ENCODE results near the gene ZNF248. TPM values are rescaled to one million over a fixed set of nuclear protein-coding genes. Genes with fewer than 3 reads are reported as not detected.
"Not testable (repeated sequence)": the region's sequence is repeated elsewhere in the genome, so short reads cannot be mapped to it uniquely, and the experiment has no call there.

Gene ZNF248
- 7.4 TPM for polyA plus RNA-seq (2013, experiment 1 of 2; ENCODE audit: insufficient read length)
- polyA plus RNA-seq (2013, experiment 2 of 2; ENCODE audit: insufficient read length), result 6.9 TPM

DNA sequence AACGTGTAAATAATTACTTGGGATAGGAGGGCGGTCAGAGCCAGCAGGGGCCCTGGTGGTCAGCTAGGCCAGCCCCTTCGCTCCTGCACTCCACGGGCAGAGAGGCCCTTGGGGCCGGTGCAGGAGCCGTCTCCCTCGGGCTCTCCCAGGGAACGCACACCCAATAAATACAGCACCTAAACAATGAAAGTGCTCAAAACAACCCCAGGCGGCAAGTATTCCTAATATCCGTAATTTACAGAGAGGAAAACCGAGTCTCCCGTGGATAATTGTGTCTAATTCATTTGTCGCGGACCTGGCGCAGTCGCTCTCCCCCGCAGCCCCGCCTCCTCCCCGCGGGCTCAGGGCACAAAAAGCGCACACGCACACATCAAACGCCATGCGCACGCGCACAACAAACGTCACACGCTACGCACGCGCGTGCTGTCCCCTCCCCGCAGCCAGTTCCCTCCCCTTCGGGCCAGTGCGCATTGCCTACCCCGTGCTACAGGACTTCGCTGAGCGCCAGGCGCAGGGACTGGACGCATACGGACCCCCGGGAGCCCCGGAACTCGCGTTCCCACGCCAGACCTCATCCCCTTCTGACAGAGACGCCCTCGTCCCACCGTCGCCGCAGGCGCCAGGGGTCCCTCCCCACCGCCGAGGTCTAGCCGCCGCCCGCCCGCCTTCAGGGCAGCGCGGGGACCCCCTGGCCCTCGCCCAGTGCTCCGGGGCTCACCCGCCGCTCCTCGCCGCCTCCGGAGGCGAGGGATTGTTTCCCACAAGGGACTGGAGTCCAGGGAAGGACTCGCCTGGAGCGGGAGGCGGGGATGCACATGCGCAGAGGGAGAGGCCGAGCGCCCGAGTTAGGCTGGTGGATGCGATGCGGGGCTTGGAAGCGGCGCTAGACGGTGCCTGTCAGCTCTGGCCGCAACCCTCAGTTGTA lies at the start of gene ZNF248:
Gene ZNF248 (minus strand): TSS at position 324 of the 925 bp plus-strand sequence. CDS start 1,300 bp downstream, outside the sequence.
- peak; percentile 97 for DNase-seq

DNA sequence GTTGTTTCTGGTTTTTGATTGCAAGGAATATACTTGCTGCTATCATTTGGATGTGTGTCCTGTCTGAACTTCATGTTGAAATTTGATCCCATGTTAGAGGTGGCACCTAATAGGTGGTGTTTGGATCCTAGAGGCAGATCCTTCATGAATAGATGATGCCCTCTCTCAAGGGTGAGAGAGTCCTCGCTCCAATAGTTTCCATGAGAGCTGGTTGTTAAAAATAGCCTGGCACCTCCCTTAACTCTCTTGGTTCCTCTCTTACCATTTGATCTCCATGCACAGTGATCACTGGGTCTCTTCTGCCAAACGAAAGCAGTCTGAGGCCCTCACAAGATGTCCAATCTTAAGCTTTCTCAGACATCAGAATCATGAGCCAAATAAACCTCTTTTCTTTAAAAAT lies 49.0 kb upstream of the ZNF248 start:
- DNase-seq, result no peak

DNA sequence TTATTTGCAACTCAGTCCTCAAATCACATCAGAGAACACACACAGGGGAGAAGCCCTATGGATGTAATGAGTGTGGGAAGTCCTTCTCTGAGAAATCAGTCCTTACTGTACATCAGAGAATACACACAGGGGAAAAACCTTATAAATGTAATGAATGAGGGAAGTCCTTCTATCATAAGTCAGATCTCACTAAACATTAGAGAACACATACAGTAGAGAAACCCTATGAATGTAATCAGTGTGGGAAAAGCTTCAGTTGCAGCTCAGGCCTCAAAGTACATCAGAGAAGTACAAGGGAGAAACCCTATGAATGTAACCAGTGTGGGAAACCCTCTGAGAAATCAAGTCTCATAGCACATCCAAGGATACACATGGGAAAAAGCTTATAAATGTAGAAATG lies 39.0 kb upstream of the ZNF248 start:
- no peak for DNase-seq

DNA sequence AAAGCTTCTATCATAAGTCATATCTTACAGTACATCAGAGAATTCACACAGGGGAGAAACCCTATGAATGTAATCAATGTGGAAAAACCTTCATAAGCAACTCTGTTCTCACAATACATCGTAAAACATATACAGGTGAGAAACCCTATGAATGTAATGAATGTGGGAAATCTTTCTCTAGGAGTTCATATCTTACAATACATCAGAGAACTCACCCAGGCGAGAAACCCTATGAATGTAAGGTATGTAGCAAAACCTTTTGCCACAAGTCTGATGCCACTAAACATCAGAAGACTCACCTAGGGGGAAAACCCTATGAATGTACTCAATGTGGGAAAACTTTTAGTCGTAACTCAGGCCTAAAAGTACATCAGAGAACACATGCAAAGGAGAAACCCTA lies 38.3 kb upstream of the ZNF248 start:
- no peak for DNase-seq

DNA sequence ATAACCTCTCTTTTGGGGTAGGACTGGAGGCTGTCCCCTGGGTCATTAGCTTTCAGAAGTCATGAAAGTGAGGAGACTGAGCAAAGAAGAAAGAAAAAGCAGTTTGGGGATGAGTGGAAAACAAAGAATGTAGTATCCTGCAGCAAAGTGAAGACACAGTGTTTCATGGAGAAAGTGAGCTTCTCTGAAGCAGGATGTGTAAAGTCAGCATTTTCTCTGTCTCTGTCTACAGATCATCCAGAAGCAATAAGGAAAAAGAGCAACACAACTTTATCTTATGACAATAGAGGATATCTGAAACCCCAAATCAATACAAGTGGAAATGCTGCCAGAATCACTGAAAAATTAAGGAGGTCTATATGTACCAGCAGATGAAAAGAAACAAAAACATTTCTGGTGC lies 28.4 kb upstream of the ZNF248 start:
- no peak for DNase-seq

DNA sequence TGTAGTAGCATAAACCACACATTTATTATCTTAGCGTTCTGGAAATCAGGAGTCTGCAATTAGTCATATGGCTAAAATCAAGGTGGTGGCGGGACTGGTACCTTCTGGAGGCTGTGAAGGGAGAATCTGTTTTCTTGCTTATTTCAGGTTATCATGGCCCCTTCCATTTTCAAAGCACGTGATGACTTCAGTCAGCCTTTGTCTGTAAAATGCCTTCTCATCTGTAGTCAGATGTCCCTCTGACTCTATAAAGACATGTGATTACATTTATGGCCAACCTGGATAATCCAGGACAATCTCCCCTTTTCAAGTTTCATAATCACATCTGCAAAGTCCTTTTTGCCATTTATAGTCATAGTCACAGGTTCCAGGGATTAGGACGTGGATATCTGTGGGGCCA lies 15.5 kb upstream of the ZNF248 start:
- no peak for DNase-seq

DNA sequence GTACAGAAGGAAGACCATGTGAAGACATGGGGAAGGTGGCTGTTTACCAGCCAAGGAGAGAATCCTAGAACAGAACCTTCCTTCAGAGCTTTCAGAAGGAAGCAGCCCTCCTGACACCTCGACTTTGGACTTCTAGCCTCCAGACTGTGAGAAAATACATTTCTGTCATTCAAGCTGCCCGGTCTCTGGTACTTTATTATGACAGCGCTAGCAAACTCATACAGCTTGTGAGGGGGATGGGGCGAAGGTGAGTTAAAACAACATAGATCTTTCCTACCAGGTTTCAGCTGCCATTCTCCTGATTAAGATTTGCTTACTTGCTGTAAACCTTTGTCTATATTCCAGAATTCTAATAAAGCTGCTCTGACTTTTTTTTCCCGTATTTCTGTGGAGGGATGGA lies 14.9 kb upstream of the ZNF248 start:
- no peak for DNase-seq

DNA sequence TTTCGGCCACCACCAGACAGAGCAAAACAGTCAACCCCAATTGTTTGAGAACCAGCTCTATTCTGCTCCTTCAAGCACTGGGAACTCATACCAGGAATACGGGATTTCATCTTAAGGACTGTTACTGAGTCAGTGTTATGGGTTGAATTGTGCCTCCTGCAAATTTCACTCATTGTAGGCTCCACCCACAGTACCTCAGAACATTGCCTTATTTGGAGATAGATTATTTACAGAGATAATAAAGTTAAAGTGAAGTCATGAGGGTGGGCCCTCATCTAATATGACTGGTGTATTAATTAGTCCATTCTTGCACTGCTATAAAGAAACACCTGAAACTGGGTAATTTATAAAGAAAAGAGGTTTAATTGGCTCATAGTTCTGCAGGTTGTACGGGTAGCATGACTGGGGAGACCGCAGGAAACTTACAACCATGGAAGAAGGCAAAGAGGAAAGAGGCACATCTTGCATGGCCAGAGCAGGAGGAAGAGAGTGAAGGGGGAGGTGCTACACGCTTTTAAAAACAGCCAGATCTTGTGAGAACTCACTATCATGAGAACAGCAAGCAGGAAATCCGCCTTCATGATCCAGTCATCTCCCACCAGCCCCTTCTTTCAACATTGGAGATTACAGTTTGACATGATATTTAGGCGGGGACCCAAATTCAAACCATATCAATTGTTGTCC lies 14.3 kb upstream of the ZNF248 start:
- DNase-seq, result no peak

DNA sequence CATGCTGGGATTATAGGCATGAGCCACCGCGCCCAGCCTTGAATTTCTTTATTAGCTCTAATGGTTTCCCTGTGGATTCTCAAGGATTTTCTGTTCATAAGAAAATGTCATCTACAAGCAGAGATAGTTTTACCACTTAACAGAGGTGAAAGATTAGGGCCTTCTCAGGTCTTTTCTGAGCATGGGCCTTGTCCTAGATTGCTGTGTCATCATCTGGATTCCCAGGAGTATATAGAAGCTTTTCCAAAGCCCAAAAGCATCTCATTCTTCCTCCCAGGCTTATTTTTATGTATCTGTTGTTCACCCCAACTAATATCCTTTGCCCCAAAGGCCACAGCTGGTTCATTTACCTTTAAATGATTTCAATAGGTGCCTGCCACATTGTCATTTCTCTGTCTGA lies 13.7 kb upstream of the ZNF248 start:
- DNase-seq, result no peak

DNA sequence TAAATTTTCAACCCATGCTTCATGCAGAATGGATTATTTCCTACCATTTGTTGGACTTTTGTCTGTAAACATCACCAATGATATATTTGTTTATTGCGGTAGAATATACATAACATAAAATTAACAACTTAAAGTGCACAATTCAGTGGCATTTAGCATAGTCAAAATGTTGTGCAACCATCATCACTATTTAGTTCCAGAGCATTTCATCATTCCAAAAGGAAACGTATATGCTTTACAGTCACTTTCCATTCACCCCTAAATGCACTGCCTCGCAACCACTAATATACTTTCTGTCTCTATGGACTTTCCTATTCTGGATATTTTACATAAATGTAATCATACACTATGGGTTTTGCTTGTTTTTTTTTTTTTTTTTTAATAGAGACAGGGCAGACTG lies 11.4 kb upstream of the ZNF248 start:
- DNase-seq, result no peak

DNA sequence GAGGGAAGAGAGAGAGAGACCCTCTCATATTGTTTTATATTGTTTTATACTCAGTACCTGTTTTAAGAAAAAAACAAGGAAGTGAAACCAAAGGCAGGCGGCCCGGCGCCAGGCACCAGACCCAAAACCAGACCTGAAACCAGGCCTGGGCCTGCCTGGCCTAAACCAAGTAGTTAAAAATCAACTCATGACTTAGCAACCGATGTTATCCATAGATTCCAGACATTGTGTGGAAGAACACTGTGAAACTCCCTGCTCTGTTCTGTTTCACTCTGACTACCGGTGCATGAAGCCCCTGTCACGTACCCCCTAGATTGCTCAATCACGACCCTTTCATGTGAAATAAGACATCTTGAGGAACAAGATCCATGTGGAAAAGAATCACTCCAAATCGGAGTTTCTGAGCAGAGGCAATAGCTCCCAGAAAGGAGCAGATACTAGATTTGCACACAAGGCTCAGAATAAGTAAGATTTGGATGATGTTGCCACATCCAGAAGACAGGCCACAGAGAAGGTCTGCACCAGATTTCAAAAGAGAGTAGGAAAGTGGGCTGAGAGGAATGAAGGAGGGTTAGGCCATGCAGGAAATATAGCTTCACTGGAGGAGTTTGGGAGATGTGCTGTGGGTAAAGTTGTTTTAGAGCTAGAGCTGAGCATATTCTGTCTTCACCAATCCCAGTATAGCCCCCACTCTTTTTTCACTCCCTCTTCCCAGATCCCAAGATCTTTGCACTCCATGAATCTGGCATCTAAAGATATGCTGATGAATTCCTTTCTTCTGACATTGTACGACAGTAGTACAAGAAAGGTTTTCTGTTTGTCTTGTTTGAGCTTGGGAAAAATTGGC lies 8.8 kb upstream of the ZNF248 start:
- DNase-seq, result no peak

DNA sequence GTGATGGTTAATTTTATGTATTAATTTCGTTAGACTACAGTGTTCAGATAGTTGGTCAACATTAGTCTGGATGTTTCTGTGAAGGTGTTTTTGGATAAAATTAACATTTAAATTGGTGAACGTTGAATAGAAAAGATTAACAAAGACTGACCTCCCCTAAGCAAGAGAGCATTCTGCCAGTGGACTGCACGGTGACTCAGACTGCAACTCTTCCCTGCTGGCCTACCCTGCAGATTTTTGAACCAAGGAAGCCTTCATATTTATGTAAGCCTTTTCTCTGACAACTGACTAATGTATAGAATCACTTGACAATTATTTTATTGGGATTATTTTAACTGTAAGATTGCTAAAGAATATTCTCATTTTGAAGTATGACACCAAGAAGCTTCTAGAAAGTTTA lies 7.9 kb upstream of the ZNF248 start:
- no peak for DNase-seq

DNA sequence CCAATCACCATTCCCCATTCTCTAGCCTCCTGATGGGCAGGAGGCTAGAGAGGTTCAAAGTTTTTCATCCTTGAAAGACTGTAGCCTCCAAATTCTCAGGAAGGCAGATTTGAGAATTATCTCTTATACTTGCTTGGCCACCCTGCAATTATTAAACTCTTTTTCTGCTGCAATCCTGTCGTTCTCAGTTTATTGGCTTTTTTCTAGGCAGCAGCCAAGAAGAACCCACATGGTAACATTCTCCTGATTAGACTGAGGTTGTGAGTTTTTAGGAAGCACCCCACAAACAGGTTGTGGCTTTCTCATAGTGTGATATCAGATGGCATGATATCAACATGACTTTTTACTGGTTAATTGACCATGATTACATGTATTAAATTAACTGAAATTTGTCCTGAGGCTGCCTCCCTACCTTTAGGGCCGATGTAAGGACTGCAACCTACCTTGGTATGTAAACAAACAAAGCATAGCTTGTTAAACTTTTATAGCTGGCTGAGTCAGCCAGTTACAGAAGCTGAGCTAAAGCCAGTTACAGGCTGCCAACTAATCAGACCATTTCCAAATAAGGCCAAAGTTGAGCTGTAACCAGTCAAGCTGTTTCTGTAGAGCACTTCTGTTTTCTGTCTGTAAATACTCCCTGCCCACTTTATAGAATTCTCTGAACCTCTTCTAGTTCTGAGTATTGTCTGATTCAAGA lies 3.2 kb upstream of the ZNF248 start:
- peak; percentile 56 for DNase-seq

DNA sequence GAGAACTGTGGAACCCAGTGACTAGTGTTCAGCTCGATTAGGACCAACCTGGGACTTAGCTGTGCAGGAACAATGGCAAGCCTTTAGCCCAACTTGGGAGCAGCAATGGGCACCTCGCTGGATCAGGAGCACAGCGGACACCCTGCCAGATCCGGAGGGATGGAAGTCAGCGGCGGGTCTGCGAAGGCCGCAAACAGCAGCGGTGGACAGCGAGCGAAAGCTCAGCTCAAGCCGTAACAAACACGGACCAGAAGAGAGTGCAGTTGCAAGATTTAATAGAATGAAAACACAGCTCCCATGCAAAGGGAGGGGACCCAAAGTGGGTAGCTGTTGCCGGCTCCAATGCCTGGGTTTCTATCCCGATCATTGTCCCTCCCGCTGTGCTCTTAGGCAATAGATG lies 1.9 kb upstream of the ZNF248 start:
- not testable (repeated sequence) for DNase-seq

DNA sequence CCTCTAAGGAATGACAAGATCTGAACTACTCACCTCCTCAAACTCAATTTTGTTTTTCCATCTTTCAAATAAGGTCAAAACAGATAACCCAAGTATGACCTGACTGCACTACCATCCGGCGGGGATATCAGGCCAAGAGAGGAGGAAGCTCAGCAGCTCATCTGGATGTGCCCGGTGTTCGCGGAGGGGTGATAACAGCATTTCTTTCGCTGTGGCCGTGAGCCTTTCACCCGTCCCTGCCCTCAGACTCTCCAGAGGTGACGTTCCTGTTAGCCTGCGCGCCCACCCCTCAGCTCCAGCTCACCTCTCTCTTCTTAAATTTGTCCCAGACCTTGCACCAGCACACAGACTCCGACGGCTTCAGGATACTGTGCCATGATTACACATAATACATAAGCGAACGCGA lies 526 bp downstream of the ZNF248 start:
- DNase-seq, result peak; percentile 4

DNA sequence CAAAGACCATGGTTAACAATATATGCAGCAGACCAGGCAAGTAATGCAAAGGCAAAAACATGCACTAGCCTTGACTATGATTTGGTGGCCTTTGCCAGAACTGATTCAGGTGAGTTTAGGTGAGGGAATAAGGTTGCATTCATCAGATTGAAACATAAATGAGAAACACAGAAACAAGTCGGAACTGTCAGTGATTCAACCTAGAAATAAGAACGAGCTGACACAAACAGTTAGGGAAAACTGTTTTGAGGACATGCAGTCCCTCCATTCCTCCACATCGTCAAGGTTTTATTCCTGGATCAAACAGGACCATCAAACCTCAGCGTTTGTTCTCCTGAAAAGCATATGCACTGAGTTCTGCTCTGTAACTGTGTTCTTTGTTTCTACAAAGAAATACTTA lies 1.8 kb downstream of the ZNF248 start:
- DNase-seq, result no peak

DNA sequence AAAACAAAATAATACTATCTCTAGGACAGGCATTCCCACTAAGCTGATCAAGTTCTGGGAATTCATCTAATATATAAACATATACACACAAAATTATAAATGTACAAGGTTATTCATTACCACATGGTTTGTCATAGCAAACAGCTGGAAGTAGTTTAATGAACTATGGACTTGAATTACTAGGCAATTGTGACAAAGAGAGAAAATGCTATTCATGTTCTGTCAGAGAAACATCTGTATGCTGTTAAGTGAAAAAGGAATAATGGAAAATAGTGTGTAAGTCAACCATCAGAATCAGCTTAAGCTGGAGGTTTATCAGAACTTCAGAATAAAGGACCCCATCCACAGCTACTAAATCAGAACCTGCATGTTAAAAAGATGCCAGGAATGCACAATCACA lies 2.8 kb downstream of the ZNF248 start:
- peak; percentile 24 for DNase-seq

DNA sequence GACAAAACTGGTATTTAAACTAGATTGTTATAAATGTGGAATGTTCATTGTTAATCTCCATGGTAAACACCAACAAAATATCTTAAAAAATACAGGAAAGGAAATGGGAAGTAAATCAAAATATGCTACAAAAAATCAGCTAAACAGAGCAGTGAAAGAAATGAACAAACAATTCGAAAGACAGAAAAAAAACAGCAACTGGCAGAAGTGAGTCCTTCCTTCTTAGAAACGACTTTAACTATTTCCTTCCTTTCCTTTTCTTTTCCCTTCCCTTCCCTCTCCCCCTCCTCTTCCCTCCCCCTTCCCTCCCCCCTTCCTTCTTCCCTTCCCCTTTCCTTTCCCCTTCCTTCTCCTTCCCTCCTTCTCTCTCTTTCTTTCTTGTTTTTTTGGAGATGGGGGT lies 12.8 kb downstream of the ZNF248 start:
- DNase-seq, result no peak

DNA sequence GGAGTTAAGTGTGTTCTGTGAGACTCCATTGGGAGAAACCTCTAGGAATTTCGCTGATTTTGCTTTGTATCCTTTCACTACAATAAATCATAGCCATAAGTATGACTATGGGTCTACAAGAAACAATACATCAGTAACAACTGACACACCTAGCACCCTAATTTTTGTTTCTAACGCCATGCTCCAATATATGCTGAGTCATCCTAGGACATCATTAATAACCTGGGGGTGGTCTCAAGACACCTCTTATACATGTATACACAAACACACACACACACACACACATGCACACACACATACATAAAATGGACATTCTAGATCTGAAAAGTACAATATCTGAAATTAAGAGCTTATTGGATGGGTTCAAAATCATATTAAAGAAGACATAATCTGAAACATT lies 18.2 kb downstream of the ZNF248 start:
- no peak for DNase-seq

DNA sequence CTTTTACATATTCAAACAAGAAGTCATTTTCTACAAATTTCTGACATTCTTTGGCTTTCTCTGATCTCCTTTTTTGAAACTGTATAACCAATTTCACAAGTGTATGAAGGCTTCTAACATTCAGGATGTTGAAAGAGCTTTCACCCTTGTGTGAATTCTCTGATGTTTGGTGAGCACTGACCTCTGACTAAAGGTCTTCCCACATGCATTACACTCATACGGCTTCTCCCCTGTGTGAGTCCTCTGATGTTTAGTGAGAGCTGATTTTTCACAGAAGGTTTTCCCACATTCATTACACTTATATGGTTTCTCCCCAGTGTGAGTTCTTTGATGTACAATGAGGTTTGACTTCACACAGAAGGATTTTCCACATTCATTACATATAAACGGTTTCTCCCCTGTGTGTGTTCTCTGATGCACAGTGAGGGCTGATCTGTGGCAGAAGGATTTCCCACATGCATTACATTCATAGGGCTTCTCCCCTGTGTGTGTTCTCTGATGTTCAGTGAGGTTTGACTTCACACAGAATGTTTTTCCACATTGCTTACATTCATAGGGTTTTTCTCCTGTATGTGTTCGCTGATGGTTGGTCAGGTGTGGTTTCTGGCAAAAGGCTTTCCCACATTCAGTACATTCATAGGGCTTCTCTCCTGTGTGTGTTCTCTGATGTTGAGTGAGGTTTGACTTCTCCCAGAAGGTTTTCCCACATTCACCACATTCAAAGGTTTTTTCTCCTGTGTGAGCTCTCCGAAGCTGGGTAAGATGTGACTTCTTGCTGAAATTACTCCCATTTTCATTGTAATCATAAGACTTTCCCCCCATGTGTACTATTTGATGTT lies 25.7 kb downstream of the ZNF248 start:
- DNase-seq, result no peak

DNA sequence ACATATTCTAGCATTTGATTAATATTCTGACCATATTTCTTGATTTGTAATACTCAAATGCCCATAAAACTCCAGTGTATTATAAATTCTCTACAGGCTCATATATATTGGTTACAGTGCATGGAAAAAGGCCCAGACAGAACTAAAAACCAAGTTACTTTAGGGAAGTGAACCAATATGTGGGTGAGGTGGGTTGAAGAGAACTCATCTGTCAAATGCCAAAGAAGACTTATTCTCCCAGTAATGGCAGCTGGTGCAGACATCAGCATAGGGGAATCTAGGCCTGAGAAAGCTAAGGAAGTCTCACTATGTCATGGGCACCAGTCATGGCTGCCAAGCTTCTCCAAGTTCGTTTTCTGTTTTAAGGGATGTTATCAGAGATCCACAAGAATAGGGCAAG lies 30.6 kb downstream of the ZNF248 start:
- no peak for DNase-seq

Measured in fibroblast of skin of abdomen (primary cell).